Measurements from ENCODE around the gene CHD9NB. TPM values are rescaled to one million over a fixed set of nuclear protein-coding genes. Genes with fewer than 3 reads are reported as not detected.

The CHD9NB gene
- 10 to 100 TPM in 2 of 3 donors, 1 to 10 TPM in 1; 8.1 to 17.9 (median 10.2) TPM for polyA plus RNA-seq (ENCODE audit: insufficient read length in 3 of 3)
- long read RNA-seq, donor 1, result 0 reads
- long read RNA-seq, donor 2, result 0 reads
- long read RNA-seq, donor 3, result 0 reads
- long read RNA-seq, donor 4, partial matches to known transcripts, result 8 of 8 reads
- long read RNA-seq, donor 4, other reads (novel, unspliced or antisense), result 0 of 8 reads
- long read RNA-seq, donor 5, result 0 reads
- long read RNA-seq, donor 6, result 0 reads
- long read RNA-seq, donor 7, result 0 reads
- long read RNA-seq, donor 8, result 0 reads
- long read RNA-seq, donor 9, result 0 reads
- long read RNA-seq, donor 10, result 0 reads
- long read RNA-seq, donor 11, result 0 reads
- long read RNA-seq, donor 12, result 0 reads
- long read RNA-seq, donor 13, result 0 reads
- long read RNA-seq, donor 14, result 0 reads
- long read RNA-seq, donor 15, result 0 reads
- long read RNA-seq, donor 16, result 0 reads

- DNase-seq (ENCODE audit: extremely low read depth in 1 of 11, low read depth in 9 of 11, low spot score in 4 of 11), result no peak
Measured at GRCh38 chr16:53052519-53053501, at the start of gene CHD9NB. TSS of gene CHD9NB (minus strand) at chr16:53052897. CDS start at chr16:53044158, 8,739 bp downstream.

DNA sequence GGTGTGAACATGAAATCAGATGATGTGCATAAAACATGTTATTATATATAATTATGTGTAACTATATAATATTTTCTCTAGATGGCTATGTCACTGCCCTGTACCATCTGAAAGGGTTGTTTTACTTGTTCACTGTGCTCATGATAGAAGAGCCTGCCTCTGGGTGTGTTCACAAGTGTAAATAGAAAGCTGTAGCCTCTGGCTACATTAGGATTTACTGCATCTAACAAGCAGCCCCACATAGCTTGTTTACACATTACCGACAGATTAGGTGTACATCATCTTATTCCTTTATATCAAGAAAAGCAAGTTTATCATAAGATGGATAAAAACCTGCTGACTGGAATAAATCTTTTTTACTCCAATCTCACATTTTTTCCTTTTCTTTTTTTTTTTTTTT, 48.2 kb upstream of the CHD9NB start:
- no peak for DNase-seq (ENCODE audit: extremely low read depth in 1 of 11, low read depth in 9 of 11, low spot score in 4 of 11)

- DNase-seq (ENCODE audit: extremely low read depth in 1 of 11, low read depth in 9 of 11, low spot score in 4 of 11), result no peak
Measured at GRCh38 chr16:53100131-53100748, 47.5 kb upstream of the CHD9NB start.

GRCh38 chr16:53099318-53100130, 46.8 kb upstream of the CHD9NB start:
- DNase-seq (ENCODE audit: extremely low read depth in 1 of 11, low read depth in 9 of 11, low spot score in 4 of 11), result peak in 8 of 11 donors; percentile 63 to 85 (median 76)

DNA sequence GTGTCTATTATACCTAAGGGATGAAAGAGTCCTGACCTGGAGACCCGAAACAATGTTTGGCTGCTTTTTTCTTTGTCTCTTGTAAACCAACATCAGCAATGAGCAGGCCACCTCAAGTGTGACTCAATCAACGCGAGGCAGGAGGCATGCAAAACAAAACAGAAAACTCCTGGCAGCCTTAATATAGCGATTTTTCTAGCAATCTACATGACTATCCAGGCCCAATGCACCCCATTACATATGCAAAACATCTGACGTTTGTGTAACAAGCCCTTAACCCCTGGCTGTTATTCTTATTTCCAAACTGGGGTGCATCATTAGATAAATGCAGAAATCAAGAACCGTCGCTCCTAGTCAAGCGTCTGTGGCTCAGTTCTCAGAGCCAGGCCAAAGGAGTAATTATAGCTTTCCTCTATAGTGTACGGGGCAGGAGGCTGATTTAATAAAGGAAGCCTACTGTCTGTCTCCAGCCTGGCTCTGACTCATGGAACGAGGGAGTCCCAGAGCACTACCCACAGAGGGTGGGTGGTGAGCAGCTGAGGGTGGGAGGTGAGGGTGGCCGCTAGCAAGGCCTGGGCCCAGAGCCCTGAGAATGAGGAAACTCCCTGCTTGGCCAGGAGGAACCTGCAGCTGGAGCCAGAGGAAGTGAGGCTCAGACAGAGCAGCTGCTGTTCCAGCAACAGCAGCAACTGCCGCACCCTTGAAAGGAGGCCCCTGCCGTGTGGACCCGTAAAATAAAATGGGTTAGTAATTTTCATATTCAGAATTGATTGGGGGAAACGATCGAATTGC, 46.0 kb upstream of the CHD9NB start:
- DNase-seq (ENCODE audit: extremely low read depth in 1 of 11, low read depth in 9 of 11, low spot score in 4 of 11), result peak in 3 of 11 donors; percentile 46 to 57 (median 49)

DNA sequence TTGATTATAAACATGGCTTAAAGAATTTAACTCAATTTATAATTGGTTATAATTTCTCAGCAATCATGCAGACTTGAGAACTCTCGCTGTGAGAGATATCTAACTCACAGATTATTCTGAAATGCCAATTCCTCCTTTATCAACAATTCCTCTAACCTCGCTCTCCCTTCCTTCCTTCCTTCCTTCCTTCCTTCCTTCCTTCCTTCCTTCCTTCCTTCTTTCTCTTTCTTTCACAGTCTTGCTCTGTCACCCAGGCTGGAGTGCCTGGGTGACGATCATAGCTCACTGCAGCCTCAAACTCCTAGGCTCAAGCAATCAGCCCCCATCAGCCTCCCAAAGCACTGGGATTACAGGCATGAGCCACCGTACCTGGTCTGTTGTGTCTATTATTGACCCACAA, 44.5 kb upstream of the CHD9NB start:
- DNase-seq (ENCODE audit: extremely low read depth in 1 of 11, low read depth in 9 of 11, low spot score in 4 of 11), result no peak

DNA sequence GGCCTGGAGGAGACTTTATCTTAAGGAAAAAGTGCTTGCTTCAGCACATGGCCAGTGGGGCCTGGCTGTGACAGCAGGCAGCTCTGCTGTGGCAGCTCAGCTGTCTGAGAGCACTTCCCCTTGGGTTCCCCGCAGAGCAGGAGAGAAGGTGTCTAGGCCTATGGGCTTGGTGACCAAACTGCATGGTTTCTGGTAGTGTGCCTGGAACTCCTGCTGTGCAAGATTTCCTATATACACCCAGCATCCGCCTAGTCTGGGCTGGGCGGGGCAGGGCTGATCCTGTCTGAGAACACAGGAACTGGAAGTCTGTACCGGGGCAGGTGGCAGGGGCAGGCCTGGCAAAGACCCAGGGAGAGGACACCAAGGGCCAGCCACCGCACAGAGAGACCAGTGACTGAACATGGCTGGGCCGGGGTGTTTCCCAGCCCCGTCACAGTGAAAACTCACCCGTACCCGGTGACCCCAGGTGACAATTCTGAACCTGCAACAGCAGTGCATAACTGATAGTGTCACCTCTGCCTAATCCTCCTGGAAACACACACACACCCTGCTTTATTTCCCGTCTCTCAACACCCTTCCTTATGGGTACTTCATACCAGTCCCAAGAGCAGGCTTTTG, 41.4 kb upstream of the CHD9NB start:
- no peak for DNase-seq (ENCODE audit: extremely low read depth in 1 of 11, low read depth in 9 of 11, low spot score in 4 of 11)

DNA sequence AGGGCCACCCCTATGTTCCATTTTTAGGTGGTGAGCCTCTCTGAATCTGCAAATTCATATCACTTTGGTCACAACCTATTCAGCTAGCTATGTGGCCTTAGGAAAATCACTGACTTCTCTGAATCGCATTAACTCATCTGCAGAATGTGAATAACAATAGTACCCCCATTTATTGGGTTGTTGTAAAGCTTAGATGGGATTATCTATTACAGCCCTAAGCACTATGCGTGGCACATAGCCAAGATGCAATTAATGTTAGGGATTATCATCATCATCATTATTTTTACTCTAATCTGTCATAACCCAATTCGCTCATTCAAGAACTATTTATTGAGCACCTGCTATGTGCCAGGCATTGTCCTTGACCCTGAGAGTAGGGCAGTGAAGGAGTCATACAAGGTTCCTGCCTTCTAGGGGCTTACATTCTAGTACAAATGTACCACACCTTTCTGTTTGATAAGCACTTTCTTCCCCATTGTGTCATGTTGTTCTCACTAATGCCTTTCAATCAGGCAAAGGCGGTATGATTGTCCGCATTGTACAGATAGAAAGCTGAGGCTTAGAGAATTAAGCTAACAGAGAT, 40.6 kb upstream of the CHD9NB start:
- DNase-seq (ENCODE audit: extremely low read depth in 1 of 11, low read depth in 9 of 11, low spot score in 4 of 11), result no peak

DNA sequence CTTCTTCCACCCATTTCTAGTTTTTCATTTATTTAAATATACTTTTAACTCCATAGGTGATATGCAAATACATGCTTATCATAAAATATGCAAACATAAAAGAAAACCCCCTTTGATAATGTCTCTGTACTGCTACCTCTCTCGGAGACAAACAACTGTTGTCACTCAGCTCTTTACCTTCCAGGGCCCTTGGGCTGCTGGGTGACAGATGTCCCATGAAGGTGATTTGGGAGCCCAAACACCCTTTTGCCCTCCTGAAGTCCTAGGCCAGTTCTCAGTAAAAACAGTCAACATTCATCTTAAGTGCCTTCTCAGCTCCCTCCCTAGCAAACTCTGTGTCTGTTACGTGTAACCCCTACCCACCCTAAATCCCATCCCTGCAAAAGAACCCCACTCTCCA, 39.6 kb upstream of the CHD9NB start:
- no peak for DNase-seq (ENCODE audit: extremely low read depth in 1 of 11, low read depth in 9 of 11, low spot score in 4 of 11)

DNA sequence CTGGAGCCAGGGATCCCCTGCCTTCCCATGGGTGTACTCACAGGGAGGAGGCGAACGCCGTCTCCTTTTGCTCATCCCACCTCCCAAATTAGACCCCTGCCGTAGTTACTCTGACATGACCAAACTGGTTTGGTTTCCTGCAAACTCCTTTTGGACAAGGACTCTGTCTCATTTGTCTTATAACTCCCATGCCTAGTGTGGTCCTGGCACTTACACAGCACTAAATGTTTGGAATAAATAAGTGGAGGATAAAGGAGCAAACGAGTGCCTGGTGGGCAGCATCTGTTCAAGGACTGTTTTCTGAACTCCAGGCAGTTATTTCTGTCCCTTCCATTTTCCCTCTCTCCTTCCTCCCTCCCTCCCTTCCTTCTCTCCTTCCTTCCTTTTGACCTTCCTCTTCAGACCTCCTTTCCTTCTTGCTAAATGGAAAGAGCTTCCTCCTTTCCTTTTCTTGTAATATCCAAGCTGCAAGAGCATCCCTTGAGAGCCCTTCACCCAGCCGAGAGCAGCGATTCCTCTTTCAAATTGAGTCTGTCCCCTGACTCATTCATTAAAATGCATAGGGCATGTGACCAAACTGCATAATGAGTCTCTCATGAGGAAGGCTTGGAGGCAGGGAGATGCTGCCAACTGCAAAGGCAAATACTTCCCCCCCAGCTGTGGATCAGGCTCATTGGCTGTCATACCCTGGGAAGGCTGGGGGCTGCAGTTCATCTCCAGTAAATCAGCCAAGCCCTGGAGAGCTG, 38.9 kb upstream of the CHD9NB start:
- peak in 2 of 11 donors; percentile 36 to 61 for DNase-seq (ENCODE audit: extremely low read depth in 1 of 11, low read depth in 9 of 11, low spot score in 4 of 11)

DNA sequence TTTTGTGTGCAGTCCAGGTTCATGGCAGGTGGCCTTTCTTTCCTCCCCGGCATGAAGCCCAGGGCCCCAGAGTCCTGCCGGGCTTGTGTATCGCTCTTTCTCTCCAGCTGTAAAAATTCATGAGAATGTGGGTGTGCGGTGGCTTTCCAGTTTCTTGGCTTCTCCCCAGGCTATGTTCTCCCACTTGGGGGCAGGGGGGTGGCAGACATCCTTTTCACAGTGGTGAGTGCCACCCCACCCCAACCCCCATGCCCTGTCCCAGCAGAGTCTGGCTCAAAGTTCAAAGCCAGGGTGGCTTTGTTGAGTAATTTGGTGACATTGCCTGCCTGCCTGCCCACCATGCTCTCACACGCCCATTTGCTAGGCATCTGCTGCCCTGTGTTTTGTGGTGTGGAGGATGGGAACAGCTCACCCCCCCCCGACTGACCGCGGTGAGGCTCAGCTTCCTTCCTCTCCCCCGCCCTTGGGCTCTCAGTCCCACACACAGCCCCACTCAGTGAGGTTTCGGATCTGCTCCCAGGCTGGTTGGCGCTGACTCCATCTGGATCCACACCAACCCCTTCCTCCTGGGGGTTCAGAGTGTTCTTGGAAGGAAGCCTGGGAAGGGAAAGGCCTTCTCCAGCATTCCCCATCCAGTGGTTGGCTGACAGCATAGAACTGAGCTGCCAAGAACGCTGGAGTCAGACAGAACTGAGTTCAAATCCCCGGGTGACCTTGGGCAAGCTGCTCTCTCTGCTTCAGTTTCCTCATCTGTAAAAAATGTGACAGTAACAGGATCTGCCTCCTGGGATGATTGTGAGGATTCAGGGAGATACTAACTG, 38.1 kb upstream of the CHD9NB start:
- peak in 4 of 11 donors; percentile 52 to 69 (median 60) for DNase-seq (ENCODE audit: extremely low read depth in 1 of 11, low read depth in 9 of 11, low spot score in 4 of 11)

DNA sequence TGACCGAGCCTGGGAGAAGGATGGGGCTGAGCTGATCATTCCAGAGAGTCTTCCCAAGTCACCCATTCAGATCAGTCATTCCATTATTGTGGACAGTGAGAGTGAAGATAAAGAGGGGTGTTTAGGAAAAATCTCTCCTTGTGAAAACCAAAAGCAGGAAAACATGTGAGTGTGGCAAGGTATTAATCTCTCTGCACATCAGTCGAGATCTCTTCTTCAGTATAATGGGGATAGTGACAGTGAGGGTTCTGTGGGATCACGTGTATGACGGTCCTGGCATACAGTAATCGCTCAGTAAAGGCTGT, 37.5 kb upstream of the CHD9NB start:
- no peak for DNase-seq (ENCODE audit: extremely low read depth in 1 of 11, low read depth in 9 of 11, low spot score in 4 of 11)

DNA sequence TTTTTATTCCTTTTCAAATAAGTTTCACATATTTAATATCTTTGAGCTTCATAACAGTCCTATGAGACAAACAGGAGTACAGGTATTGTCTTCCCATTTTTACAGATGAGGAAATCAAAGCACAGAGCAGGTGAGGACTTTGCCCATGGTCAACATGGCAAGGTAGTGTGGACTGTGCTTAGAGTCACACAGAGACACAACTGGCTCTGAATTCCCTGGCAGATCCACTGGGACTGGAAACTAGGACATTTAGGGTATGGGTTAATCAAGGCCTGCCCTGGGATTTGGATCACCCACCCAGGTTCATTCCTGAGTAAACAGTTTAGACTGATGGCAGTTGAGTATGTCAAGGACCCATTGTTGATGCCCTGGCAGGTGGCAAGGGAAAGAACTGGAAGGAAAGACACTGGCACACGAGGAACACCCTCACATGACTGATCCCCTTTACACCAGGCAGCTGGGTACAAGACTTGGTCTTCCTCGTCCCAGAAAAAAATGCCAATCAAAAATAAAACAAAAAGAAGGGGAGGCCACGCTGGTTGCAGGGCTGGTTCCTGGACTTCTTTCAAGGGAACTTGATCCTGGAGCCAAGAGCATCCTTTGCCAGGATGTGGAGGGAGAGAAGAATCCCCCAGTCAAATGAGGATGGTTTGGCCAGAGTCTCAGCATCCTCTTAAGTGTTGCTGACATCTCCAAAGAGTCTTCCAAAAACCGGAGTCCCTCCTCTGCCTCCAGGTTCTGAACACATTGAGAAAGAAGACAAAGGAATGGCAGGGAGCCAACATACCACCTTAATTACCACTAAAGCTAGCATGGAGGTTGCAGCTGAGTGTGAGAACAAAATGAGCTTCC, 37.0 kb upstream of the CHD9NB start:
- DNase-seq (ENCODE audit: extremely low read depth in 1 of 11, low read depth in 9 of 11, low spot score in 4 of 11), result no peak

- no peak for DNase-seq (ENCODE audit: extremely low read depth in 1 of 11, low read depth in 9 of 11, low spot score in 4 of 11)
Measured at GRCh38 chr16:53087101-53087500, 34.4 kb upstream of the CHD9NB start.

GRCh38 chr16:53085931-53086421, 33.3 kb upstream of the CHD9NB start:
- no peak for DNase-seq (ENCODE audit: extremely low read depth in 1 of 11, low read depth in 9 of 11, low spot score in 4 of 11)
